Activated naive CD4-positive, alpha-beta T cell treated with Interleukin-2 at 50 U/mL for 16 hours (primary cell): ENCODE data around the gene SLC25A6.
"Not testable (repeated sequence)": the region's sequence is repeated elsewhere in the genome, so short reads cannot be mapped to it uniquely, and the experiment has no call there.

Source experiments
- DNase-seq: peaks from one replicate; pipeline ENCODE4 v3.0.0-alpha.2; 2020

SLC25A6 gene

GRCh38 chrX:1351981-1352714 lies 39.8 kb downstream of the SLC25A6 start:
- no peak for DNase-seq

- not testable (repeated sequence) for DNase-seq
Observed at GRCh38 chrX:1349606-1350005, 42.3 kb downstream of the SLC25A6 start.

- no peak for DNase-seq
Observed at GRCh38 chrX:1341545-1342184, 50.2 kb downstream of the SLC25A6 start.

GRCh38 chrX:1336948-1337779 lies 54.7 kb downstream of the SLC25A6 start:
- no peak for DNase-seq

- no peak for DNase-seq
Observed at GRCh38 chrX:1336331-1336943, 55.5 kb downstream of the SLC25A6 start, which contains the start of gene IL3RA. Gene IL3RA (plus strand): TSS chrX:1336785. CDS start chrX:1341766, 4,981 bp downstream.
